Stimulated activated CD4-positive, alpha-beta T cell treated with anti-CD3 and anti-CD28 coated beads, Interleukin-15, amount 100 ng/mL, for 24 hours (primary cell): Measurements from ENCODE around the gene RAB25.
"Not testable (repeated sequence)": the region's sequence is repeated elsewhere in the genome, so short reads cannot be mapped to it uniquely, and the experiment has no call there.

Source experiments
- DNase-seq: peaks from one replicate; pipeline ENCODE4 v3.0.0-alpha.2; 2020

RAB25 gene

GRCh38 chr1:156055281-156056048 lies 5.5 kb upstream of the RAB25 start:
- DNase-seq = no peak

- no peak for DNase-seq
Observed at GRCh38 chr1:156056326-156056849, 4.6 kb upstream of the RAB25 start.

GRCh38 chr1:156062189-156062588 lies 1.2 kb downstream of the RAB25 start:
- no peak for DNase-seq

- no peak for DNase-seq
Observed at GRCh38 chr1:156063997-156064285, 3.0 kb downstream of the RAB25 start.

- no peak for DNase-seq
Observed at GRCh38 chr1:156064615-156065014, 3.7 kb downstream of the RAB25 start.

- no peak for DNase-seq
Observed at GRCh38 chr1:156065212-156065611, 4.3 kb downstream of the RAB25 start.

- DNase-seq = no peak
Observed at GRCh38 chr1:156065871-156066270, 4.9 kb downstream of the RAB25 start.

GRCh38 chr1:156067262-156067661 lies 6.3 kb downstream of the RAB25 start:
- DNase-seq = no peak

- no peak for DNase-seq
Observed at GRCh38 chr1:156069490-156070455, 8.8 kb downstream of the RAB25 start.

GRCh38 chr1:156070548-156070947 lies 9.6 kb downstream of the RAB25 start:
- DNase-seq = no peak

- not testable (repeated sequence) for DNase-seq
Observed at GRCh38 chr1:156071332-156071816, 10.4 kb downstream of the RAB25 start.

- DNase-seq = no peak
Observed at GRCh38 chr1:156072251-156072650, 11.3 kb downstream of the RAB25 start.

GRCh38 chr1:156073110-156073687 lies 12.2 kb downstream of the RAB25 start:
- no peak for DNase-seq

GRCh38 chr1:156073740-156074139 lies 12.8 kb downstream of the RAB25 start:
- DNase-seq = no peak

GRCh38 chr1:156074661-156075060 lies 13.7 kb downstream of the RAB25 start:
- no peak for DNase-seq

GRCh38 chr1:156075162-156075561 lies 14.2 kb downstream of the RAB25 start:
- no peak for DNase-seq

- no peak for DNase-seq
Observed at GRCh38 chr1:156075775-156076204, 14.8 kb downstream of the RAB25 start.

- DNase-seq = no peak
Observed at GRCh38 chr1:156076609-156077429, 15.9 kb downstream of the RAB25 start.

GRCh38 chr1:156077430-156077760 lies 16.4 kb downstream of the RAB25 start:
- DNase-seq = no peak

GRCh38 chr1:156078728-156079127 lies 17.8 kb downstream of the RAB25 start:
- no peak for DNase-seq

- no peak for DNase-seq
Observed at GRCh38 chr1:156079762-156080161, 18.8 kb downstream of the RAB25 start.

GRCh38 chr1:156080241-156080862 lies 19.4 kb downstream of the RAB25 start:
- no peak for DNase-seq
